ENCODE results near the gene ANKRD17.

DNA sequence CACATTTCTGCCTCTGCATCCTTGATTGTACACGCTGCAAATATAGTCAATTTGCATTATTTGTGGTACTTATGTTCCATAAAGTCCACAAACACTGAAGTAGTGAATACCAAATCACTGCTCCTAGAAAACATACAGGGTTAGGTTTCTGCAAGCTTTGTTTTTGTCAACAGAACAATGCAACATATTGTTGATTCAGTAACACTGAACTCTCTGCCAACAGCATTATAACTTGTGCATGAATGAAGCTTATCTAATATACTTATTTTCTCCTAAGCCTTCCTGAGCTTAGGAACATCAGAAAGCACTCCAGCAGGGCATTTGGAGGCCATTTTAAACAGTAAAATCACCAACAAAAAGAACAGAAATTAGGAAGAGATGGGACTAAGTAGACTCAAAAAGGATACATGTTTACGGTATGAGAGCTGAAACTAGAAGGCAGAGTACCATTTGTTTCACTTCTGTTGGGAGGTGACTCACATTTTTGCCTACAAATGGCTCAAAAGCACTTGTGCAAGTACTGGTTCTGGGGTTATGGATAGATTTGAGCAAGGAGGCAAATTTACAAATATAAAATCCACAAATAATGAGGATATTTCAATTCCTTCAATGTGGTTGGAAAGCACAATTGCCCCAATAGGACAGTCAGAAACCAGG, 203.2 kb downstream of the ANKRD17 start:
- no peak for TF ChIP-seq TAF1 (IDR thresholded peaks at IDR 0.05; ENCODE audit: borderline replicate concordance, low read depth, low read length)
- no peak for TF ChIP-seq CTCF (IDR thresholded peaks at IDR 0.05)
- TF ChIP-seq EZH2phosphoT487 (IDR thresholded peaks at IDR 0.05; ENCODE audit: borderline replicate concordance, low read depth), result no peak
- TF ChIP-seq POLR2AphosphoS5 (IDR thresholded peaks at IDR 0.05; ENCODE audit: low read depth, low read length), result no peak
- TF ChIP-seq RAD21 (IDR thresholded peaks at IDR 0.05; ENCODE audit: low read length), result no peak
- TF ChIP-seq GABPA (IDR thresholded peaks at IDR 0.05; ENCODE audit: low read depth), result no peak
- no peak for TF ChIP-seq SMC3 (IDR thresholded peaks at IDR 0.05; ENCODE audit: low read depth, low read length)
- no peak for TF ChIP-seq EP300 (IDR thresholded peaks at IDR 0.05; ENCODE audit: borderline replicate concordance in 1 of 2, low read depth in 1 of 2, low read length in 1 of 2)
- no peak for TF ChIP-seq CHD2 (IDR thresholded peaks at IDR 0.05; ENCODE audit: low read length, partially characterized antibody)
- no peak for TF ChIP-seq SIN3A (IDR thresholded peaks at IDR 0.05; ENCODE audit: borderline replicate concordance, low read depth, low read length)

Measured in SK-N-SH (cell line).